ENCODE measurements around the gene SAMM50.
A peak's percentile ranks its signal among the peaks of the same experiment; 100 is the strongest.

The SAMM50 gene

GRCh38 chr22:43955040-43955882 is at the start of gene SAMM50:
TSS of gene SAMM50 (plus strand) at chr22:43955442. CDS start at chr22:43955578, 136 bp downstream.
- peak; percentile 68 for DNase-seq

DNA sequence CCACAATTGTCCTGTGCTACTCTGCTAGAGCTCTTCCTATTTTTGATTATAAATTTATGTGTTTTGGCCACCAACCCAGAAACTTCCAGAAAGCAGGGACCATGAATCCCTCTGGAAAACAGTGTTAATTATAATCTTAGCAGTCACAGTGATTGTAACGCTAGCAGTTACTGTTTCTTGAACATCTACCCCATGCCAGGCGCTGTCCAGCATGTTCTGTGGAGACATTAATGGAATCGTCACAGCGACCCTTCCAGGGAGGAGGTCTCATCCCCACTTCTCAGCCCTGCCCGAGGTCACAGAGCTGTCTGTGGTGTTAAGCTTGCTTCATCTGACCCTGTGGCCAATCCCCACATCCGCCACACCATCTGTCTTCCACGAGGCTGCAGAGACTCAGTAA is 49.6 kb upstream of the SAMM50 start:
- no peak for DNase-seq

GRCh38 chr22:43909708-43910107 is 45.5 kb upstream of the SAMM50 start:
- no peak for DNase-seq

- DNase-seq = no peak
Observed at GRCh38 chr22:43910178-43910695, 45.0 kb upstream of the SAMM50 start.

DNA sequence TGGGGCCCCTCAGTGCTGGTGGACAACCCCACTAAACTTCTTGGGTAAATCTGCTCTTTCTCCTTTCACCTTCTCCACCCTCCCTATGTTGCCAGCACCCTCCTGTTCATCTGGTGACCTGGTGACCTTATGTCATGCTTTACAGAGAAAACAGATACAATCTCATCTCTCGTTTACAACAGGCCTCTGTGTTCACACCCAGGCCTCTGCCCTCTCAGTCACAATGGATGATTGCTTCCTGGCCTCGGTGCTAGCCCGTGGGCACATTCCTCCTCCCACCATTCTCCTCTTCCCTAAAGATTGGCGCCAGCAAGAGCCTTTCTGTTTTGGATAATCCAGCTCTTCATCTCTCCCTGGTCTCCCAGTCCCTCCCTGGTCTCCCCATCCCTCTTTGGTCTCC is 43.9 kb upstream of the SAMM50 start:
- no peak for DNase-seq

- DNase-seq = no peak
Observed at GRCh38 chr22:43917521-43917920, 37.7 kb upstream of the SAMM50 start.

- no peak for DNase-seq
Observed at GRCh38 chr22:43919106-43919973, 35.9 kb upstream of the SAMM50 start.

- no peak for DNase-seq
Observed at GRCh38 chr22:43921370-43921769, 33.9 kb upstream of the SAMM50 start.

DNA sequence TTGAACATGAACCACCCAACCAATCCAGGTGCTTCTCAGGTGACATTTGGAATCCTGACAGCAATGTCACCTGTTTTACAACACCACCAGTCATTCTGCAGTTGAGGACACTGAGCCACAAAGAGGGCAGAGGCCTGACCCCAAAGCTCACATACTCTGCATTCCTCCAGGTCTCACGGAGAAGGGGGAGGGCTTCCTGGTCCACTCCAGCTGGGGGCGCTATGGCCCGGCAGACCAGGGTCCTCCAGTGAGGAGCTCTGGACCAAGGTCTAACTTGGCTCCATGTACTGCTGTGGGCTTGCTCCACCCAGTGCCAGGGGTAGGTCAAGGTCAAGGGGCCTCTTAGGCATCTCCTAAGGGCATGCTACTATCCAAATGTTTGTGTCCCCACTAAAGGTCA is 33.1 kb upstream of the SAMM50 start:
- DNase-seq = no peak

GRCh38 chr22:43923191-43923590 is 32.1 kb upstream of the SAMM50 start:
- no peak for DNase-seq

GRCh38 chr22:43923631-43924464 is 31.4 kb upstream of the SAMM50 start, which contains the start of gene PNPLA3:
TSS of gene PNPLA3 (plus strand) at chr22:43923805. CDS start at chr22:43923912, 107 bp downstream.
- peak; percentile 40 for DNase-seq

DNA sequence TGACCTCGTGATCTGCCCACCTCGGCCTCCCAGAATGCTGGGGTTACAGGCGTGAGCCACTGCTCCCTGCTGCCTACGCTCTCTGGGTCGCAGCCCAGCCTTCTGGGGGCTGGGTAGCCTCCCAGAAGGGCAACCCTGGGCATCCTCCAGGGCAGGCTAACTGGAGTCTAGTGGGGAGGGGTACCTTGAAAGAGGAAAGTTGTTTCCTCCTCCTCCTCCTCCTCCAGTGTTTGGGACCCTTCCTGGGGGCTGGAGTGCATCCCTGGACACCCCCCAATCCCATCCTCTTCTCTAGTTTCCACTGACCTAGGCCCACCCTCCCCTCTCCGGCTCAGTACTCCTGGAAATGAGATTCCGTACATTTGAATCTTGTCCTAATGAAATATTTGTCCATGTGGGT is 30.4 kb upstream of the SAMM50 start:
- DNase-seq = no peak

DNA sequence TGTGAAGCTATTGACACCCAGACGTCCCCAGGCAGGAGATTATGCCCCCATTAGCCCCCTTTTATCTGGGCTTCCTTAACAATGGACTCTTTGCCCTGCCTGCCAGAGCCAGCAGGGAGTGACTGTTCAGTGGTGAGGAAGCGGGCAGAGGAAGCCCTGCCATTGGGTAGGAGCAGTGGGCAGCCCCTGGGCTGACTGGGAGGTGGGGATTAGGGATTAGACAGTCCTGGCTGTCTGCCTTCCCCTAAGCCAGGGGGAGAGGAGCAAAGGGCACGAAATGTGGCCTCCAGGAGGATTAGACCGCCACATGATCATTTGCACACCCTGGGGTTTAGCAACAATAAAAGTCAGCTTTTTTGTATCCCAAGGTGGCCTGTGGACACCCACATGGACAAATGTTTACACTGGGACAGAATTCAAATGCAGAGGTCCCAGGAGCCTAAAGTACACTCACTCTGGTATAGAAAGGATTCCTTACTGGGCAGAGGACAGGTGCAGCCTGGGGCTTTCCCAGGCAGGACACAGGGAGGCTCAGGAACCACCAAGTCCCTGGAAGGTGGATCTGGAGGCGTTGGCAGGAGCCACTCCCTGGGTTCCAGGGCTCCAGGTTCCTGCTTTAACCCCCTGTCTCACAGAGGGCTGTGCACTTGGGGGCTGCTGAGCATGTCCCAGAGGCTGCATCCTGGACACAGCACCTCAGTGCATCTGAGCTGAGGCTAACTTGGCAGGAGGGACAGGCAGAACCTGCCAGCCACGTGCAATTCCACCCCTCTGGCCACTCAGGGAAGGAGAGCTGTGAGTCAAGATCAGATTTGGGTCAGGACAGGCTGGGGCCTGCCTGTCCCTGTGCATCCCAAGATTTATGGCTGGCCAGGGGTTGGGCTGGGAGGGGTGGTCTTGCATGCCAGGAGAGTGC is 29.6 kb upstream of the SAMM50 start:
- no peak for DNase-seq

DNA sequence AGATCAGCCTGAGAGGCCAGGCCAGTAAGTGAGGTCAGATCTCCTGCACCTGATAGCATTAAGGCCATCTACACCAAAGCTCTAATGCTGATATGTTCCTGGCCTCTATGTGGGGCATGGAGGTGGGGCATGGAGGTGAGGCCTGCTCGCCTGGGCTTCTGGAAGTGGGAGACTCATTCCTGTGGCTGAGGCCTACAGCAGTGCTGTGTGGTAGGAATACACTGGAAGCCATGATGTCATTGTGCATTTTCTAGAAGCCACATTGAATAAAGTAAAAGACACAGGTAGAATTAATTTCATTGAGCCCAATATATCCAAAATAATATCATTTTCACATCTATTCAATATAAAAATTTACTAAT is 28.9 kb upstream of the SAMM50 start:
- DNase-seq = no peak

- no peak for DNase-seq
Observed at GRCh38 chr22:43928468-43928867, 26.8 kb upstream of the SAMM50 start.

GRCh38 chr22:43928908-43929307 is 26.3 kb upstream of the SAMM50 start:
- DNase-seq = no peak

DNA sequence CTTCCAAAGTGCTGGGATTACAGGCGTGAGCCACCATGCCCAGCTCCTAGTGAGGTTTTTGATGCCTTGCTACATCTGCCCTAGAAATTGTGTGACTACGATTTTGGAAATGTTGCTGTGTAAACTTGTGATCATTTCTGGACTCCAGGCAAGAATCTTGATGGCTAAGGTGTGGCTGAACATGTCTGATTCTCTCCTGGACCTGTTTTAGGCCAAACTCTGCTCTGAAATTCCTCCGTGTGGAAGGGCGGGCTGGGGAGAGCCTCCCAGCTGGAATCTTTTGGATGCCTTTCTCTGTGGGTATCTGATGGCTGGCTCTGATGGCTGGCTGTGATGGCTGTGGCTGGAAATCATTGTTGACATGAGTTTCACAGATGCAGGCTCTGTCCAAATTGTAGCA is 23.5 kb upstream of the SAMM50 start:
- DNase-seq = no peak

DNA sequence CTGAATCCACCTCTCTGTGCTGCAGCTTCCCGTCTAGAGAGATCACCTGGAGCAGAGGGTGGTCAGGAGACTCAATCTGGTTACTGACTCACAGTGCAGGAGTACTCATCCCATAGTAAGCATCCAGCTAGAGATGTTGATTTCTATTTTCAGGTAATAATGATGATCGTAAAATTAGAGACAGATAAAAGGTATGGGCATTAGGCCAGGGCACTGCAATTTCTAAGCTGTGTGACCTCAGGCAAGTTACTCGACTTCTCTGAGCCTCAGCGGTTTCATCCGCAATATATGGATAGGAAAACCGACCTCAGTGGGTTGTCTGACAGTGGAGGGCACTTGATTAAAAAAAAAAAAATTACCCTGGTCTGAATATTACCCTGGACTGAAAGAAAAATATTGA is 13.8 kb upstream of the SAMM50 start:
- DNase-seq = no peak

- no peak for DNase-seq
Observed at GRCh38 chr22:43944670-43945430, 10.4 kb upstream of the SAMM50 start.

DNA sequence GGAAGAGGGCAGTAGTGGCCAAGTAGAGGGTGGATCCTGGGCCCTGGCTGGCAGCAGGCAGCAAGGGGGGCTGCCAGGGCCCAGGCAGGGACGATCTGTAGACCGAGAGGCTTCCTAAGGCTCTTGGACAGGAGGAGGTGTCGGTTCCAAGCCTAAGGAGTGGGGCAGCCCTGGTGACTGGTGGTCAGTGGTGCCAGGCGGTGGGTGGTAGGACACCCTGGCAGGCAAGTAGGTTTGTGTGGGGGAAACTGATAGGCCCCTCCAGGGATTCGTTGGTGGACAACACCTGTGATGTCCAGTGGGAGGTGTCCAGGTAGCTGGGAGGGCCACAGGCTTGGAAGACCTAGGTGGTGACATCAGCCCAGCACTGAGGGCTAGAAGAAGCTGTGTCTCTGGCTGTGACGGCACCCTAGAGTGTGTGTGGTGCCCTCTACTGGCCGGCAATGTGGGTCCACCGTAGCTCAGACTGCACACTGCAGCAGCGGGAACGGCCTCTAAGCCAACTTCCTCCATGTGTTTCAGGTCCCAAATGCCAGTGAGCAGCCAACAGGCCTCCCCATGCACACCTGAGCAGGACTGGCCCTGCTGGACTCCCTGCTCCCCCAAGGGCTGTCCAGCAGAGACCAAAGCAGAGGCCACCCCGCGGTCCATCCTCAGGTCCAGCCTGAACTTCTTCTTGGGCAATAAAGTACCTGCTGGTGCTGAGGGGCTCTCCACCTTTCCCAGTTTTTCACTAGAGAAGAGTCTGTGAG is 9.4 kb upstream of the SAMM50 start:
- no peak for DNase-seq

All from DMS 273 treated with DMSO at 0.1 percent for 48 hours (cell line).